Hepatocyte (in vitro differentiated cells): ENCODE results near the gene CLEC4C.

Experiments
- EZH2 ChIP-seq: fragments of 200-600 bp; sonication (generic); IDR thresholded peaks from 2 replicates; pipeline ENCODE4 v1.6.1; 2016; ENCODE audit warnings: antibody characterized with exemption, mild to moderate bottlenecking, borderline replicate concordance
- TF ChIP-seq, protein P1 (sequence below): fragments of 200-600 bp; sonication (generic); IDR thresholded peaks from 2 replicates; pipeline ENCODE4 v1.5.1; 2016; ENCODE audit warnings: antibody characterized with exemption, mild to moderate bottlenecking; ENCODE audit not compliant: poor library complexity

- TF ChIP-seq, protein P1, sequence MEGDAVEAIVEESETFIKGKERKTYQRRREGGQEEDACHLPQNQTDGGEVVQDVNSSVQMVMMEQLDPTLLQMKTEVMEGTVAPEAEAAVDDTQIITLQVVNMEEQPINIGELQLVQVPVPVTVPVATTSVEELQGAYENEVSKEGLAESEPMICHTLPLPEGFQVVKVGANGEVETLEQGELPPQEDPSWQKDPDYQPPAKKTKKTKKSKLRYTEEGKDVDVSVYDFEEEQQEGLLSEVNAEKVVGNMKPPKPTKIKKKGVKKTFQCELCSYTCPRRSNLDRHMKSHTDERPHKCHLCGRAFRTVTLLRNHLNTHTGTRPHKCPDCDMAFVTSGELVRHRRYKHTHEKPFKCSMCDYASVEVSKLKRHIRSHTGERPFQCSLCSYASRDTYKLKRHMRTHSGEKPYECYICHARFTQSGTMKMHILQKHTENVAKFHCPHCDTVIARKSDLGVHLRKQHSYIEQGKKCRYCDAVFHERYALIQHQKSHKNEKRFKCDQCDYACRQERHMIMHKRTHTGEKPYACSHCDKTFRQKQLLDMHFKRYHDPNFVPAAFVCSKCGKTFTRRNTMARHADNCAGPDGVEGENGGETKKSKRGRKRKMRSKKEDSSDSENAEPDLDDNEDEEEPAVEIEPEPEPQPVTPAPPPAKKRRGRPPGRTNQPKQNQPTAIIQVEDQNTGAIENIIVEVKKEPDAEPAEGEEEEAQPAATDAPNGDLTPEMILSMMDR, result no peak
- TF ChIP-seq EZH2, result no peak
Measured at GRCh38 chr12:7750350-7750749, 3.2 kb upstream of the CLEC4C start.
